ENCODE data around the gene CENPH. TPM values are rescaled to one million over a fixed set of nuclear protein-coding genes. Genes with fewer than 3 reads are reported as not detected.
"Not testable (repeated sequence)": the region's sequence is repeated elsewhere in the genome, so short reads cannot be mapped to it uniquely, and the experiment has no call there.

Gene CENPH
- polyA plus RNA-seq, 4 donors, result 23.0 to 29.9 (median 24.3) TPM

DNA sequence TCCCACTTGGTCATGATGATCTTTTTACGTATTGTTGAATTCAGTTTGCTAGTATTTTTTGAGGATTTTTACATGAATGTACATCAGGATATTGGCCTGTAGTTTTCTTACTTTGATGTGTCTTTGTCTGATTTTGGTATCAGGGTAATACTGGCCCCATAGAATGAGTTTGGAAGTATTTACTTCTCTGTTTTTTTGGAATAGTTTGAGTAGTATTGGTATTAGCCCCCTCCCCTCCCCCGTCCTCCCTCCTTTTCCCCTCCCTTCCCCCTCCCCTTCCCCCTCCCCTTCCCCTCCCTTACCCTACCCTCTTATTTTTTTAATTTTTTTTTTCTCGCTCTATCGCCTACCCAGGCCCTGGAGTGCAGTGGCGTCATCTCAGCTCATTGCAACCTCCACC, 55.6 kb downstream of the CENPH start:
- DNase-seq (ENCODE audit: low read depth in 4 of 4, low spot score in 3 of 4), result no peak

GRCh38 chr5:69248019-69248418, 58.6 kb downstream of the CENPH start:
- DNase-seq (ENCODE audit: low read depth in 4 of 4, low spot score in 3 of 4), result no peak

DNA sequence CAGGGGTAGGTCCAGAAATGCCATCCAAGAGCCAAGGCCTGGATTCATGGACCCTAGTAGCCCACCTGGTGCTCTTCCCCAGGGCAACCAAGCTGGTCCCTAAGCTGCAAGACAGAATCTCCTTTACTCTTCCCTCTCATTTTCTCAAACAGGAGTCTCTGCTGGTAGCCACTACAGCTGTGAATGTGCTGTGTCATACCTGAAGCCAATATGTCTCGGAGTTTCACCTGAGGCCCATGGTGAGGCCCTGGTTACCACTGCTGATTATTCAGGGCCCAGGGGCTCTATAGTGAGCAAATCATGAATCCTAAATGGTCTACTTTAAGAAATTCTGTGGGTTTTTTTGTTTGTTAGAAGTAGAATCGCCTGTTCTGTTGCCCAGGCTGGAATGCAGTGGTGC, 61.2 kb downstream of the CENPH start:
- no peak for DNase-seq (ENCODE audit: low read depth in 4 of 4, low spot score in 3 of 4)

GRCh38 chr5:69252437-69252836, 63.1 kb downstream of the CENPH start:
- no peak for DNase-seq (ENCODE audit: low read depth in 4 of 4, low spot score in 3 of 4)

GRCh38 chr5:69255940-69256339, 66.6 kb downstream of the CENPH start:
- not testable (repeated sequence) for DNase-seq (ENCODE audit: low read depth in 4 of 4, low spot score in 3 of 4)

DNA sequence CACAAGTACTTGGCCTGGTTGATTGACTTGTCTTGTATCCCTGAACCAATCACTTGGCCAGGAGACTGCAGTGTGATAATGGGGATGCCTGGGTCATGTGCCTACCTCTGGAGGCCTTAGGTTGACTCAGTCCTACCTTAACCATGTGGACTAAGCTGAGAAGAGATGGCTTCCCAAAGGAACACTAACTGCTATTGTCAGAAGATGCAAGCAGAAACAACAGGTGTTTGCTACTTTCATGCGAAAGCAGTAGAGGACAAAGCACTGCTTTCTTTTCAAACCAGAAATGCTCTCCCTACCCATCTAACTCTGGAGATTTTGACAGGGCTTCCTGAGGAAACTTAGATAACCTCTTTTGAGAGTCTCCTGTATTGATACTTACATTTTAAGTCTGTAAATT, 68.2 kb downstream of the CENPH start:
- no peak for DNase-seq (ENCODE audit: low read depth in 4 of 4, low spot score in 3 of 4)

Other genes starting within 250 kb of the CENPH start
- gene SLC30A5, start 95.6 kb upstream of the CENPH start, polyA plus RNA-seq (ENCODE audit: insufficient read length in 4 of 4), result 100 to 1,000 TPM in 2 of 4 donors, 10 to 100 TPM in 2; 93.0 to 107 (median 101) TPM
- gene CCNB1, start 22.4 kb upstream of the CENPH start, polyA plus RNA-seq (ENCODE audit: insufficient read length in 4 of 4), result 100 to 1,000 TPM in 1 of 4 donors, 10 to 100 TPM in 3; 87.5 to 104 (median 87.7) TPM
- 10 to 100 TPM; 41.5 to 47.7 (median 44.8) TPM for gene CDK7, start 45.3 kb downstream of the CENPH start, polyA plus RNA-seq (ENCODE audit: insufficient read length in 4 of 4)
- gene CCDC125, start 143.2 kb downstream of the CENPH start, polyA plus RNA-seq (ENCODE audit: insufficient read length in 4 of 4), result 10 to 100 TPM; 10.2 to 14.1 (median 11.3) TPM
- 10 to 100 TPM; 68.2 to 91.5 (median 79.5) TPM for gene AK6, start 179.9 kb downstream of the CENPH start, polyA plus RNA-seq (ENCODE audit: insufficient read length in 4 of 4)
- 10 to 100 TPM; 50.9 to 63.5 (median 59.7) TPM for gene TAF9, start 179.9 kb downstream of the CENPH start, polyA plus RNA-seq (ENCODE audit: insufficient read length in 4 of 4)
- gene RAD17, start 180.2 kb downstream of the CENPH start, polyA plus RNA-seq (ENCODE audit: insufficient read length in 4 of 4), result 10 to 100 TPM; 37.1 to 44.4 (median 42.7) TPM
- 10 to 100 TPM; 24.4 to 31.4 (median 28.4) TPM for gene MARVELD2, start 225.5 kb downstream of the CENPH start, polyA plus RNA-seq (ENCODE audit: insufficient read length in 4 of 4)

All from right renal pelvis (tissue), 4 donors.